Mononuclear cell (primary cell): ENCODE results near the gene HDAC2. TPM values are rescaled to one million over a fixed set of nuclear protein-coding genes. Genes with fewer than 3 reads are reported as not detected.

Source experiments
- H3K27me3 ChIP-seq: 2 replicates; pipeline ENCODE4 v1.6.0; 2011; ENCODE audit warnings: low read length, control low read depth; ENCODE audit not compliant: insufficient read depth
- H3K4me1 ChIP-seq: 2 replicates; pipeline ENCODE4 v1.5.1; 2011; ENCODE audit warnings: mild to moderate bottlenecking, low read length, control low read depth; ENCODE audit not compliant: insufficient read depth
- H3K4me3 ChIP-seq: 2 replicates; pipeline ENCODE4 v1.5.1; 2011; ENCODE audit warnings: mild to moderate bottlenecking, low read length, moderate library complexity
- H3K9me3 ChIP-seq: 2 replicates; pipeline ENCODE4 v1.5.1; 2011; ENCODE audit warnings: low read depth, mild to moderate bottlenecking, control low read depth, low read length
- total RNA-seq: library from RNA; depleted of rRNA; stranded (reverse); fragments of >200 nt; gene quantifications from one replicate; pipeline ENCODE4 v1.2.3, GENCODE V29; 2012

The HDAC2 gene
- total RNA-seq, 1 donor = 33.6 TPM

- Histone ChIP-seq H3K9me3 (no peaks in the 10 kb centered on the region), H3K4me1 (no peaks in the 10 kb centered on the region), H3K27me3 (no peaks in the 10 kb centered on the region), H3K4me3 (no peak overlapping the region)
Observed at GRCh38 chr6:113908801-113909200, 62.1 kb downstream of the HDAC2 start.

DNA sequence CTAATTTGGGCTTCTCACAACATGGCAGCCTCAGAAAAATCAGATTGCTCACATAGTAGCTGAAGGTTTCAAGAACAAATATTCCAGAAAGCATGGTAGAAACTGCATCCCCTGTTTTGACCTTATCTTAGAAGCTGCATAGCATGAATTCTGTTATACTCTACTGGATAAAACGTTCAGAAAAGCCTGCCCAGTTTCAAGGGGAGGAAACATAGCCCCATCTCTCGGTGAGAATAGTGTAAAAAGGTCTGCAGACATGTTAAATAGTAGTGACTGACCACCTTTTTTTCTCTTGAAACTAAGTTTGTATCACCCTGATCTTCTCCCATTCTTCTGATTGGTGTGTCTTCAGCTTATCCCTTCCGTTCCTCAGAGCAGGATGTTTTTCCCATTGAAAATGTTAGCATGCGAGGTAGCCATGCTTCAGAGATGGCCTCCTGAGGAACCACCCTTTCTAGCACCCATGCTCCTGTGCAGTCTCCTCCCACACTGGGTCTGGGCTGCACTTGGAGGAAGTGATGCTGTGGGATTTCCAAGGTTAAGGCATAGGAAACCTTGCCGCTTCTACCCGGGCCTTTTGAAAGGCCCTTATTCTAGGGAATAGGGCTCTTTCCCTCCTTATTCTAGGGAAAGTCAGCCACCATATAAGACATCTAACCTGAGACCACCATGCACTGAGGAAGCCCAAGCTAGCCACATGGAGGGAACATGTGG is 63.7 kb downstream of the HDAC2 start:
- Histone ChIP-seq H3K9me3 (no peaks in the 10 kb centered on the region), H3K4me3 (no peak overlapping the region), H3K4me1 (no peaks in the 10 kb centered on the region)

DNA sequence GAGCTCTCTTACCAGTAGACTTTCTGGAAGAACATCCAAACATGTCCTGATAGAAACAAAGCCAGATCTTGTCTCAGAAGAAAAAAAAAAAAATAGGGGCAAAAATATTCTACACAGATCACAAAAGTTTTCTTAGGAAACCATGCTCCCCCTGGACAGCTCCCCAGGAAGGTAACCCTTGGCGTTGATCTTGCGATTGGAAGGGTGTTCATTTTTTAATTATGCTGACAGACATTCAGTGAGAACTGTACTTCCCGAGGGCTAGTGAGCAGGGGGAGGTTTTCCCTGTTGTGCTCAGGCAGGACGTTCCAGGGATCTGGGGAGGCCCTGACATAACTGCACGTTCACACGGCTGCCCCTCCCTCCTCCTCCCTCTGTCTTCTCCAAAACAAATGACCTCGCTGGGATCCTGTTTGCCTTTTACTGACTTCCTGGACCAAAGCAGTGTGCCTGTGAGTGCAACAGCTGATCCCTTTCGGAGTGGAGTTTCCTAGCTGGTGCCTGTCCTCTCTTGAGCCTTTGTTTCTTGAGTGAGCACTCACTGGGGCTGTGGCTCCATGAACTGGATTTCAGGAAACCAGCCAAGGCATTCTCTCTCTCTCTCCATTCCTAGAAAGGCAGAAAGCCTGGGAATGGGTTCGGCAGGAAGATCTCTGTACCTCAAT is 67.2 kb downstream of the HDAC2 start:
- Histone ChIP-seq H3K4me3 (no peak overlapping the region), H3K9me3 (no peaks in the 10 kb centered on the region), H3K27me3 (no peaks in the 10 kb centered on the region), H3K4me1 (no peaks in the 10 kb centered on the region)

More for the DNA sequence above, 63.7 kb downstream of the HDAC2 start:
- H3K27me3 ChIP-seq = no peaks in the 10 kb centered on the region

DNA sequence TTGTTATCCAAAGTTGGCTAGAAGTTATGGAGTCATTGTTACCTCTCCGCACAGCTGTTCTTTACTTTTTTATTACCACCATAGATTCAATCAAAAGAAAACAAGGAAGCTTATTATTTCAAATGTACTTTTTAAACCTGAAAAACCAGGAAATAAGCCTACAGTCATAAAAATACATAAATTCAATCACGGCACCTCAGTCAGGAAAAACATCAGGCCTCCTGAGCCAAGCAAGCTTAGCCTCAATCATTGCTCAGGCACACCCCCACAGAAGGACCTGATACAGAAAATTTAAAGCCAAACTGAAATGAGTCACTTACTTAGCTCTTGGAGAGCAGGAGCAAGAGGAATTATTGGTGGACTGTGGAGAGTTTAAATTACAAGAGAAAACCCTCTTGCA is 69.5 kb downstream of the HDAC2 start:
- Histone ChIP-seq H3K27me3 (no peaks in the 10 kb centered on the region), H3K4me3 (no peak overlapping the region), H3K9me3 (no peaks in the 10 kb centered on the region), H3K4me1 (no peaks in the 10 kb centered on the region)

GRCh38 chr6:113894712-113895674 is 76.0 kb downstream of the HDAC2 start:
- no peaks in the 10 kb centered on the region for H3K9me3 ChIP-seq
- H3K4me3 ChIP-seq = no peak overlapping the region
- no peaks in the 10 kb centered on the region for H3K4me1 ChIP-seq
- H3K27me3 ChIP-seq = no peaks in the 10 kb centered on the region

DNA sequence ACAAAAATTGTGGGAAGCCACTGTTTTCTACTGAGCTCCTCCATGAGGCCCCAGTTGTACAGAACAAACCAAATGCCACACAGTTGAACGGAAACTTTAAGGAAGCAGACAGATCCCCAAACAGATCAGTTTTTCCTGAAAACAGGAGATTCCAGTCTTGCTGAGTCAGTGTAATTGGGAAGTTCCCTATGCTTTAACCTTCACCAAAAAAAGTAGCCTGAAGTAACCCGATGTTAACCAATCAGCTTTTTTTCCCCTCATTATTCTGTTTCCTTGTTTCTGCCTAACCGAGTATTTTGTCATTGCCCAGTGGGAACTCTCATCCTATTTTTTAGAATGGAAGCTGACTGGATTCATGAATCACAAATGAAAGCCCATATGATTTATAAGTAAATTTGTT is 77.1 kb downstream of the HDAC2 start:
- H3K27me3 ChIP-seq = no peaks in the 10 kb centered on the region
- H3K4me1 ChIP-seq = no peaks in the 10 kb centered on the region
- H3K9me3 ChIP-seq = no peaks in the 10 kb centered on the region
- H3K4me3 ChIP-seq = no peak overlapping the region

DNA sequence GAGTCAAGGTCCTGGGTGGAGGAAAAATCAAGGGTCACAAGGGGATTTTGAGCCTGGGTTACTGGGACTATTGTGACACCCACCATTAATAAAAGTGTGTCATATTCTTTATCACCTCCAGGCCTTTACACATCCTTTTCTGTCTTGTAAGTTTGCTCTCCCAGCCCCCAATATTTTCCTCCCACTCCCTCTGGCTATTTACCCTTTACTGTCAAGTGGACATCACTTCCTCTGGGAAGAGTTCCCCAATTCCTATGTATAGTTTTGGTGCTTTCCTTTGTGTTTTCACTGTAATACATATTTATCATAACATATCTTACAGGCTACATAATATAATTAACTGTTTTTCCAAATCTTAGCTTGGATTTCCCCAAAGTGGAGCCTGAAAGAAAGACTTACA is 77.5 kb downstream of the HDAC2 start:
- no peaks in the 10 kb centered on the region for H3K4me1 ChIP-seq
- no peak overlapping the region for H3K4me3 ChIP-seq
- no peaks in the 10 kb centered on the region for H3K9me3 ChIP-seq
- no peaks in the 10 kb centered on the region for H3K27me3 ChIP-seq

DNA sequence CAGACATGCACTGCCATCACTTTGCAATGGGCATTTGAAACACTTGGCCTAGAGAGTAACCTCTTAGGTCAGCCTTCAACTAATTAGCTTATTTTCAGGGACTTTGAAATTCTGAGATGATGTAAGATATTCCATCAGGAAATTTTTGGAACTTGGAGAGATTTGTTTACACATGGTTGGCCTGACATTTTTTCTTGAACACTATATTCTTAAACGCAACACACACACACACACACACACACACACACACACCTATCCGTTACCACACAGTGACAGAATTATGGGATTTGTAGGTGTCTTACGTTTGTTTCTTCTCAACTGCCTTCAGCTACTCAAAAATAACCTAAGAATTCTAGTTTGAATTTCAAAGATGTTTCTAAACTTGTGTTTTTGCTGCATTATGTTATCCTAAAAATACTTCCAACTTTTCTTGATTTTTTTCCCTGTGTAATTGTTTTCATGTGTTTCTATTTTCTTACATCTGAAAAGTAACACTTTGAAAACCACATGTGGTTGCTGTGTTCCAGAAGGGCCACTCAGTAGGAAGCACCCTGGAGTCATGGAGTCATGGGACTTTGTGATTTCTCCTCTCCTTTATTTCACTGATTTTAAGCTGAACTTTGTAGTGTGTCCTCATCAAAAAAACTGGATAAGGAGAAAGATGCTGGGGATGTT is 81.9 kb downstream of the HDAC2 start:
- Histone ChIP-seq H3K9me3 (no peaks in the 10 kb centered on the region), H3K4me1 (no peaks in the 10 kb centered on the region), H3K27me3 (no peaks in the 10 kb centered on the region), H3K4me3 (no peak overlapping the region)

DNA sequence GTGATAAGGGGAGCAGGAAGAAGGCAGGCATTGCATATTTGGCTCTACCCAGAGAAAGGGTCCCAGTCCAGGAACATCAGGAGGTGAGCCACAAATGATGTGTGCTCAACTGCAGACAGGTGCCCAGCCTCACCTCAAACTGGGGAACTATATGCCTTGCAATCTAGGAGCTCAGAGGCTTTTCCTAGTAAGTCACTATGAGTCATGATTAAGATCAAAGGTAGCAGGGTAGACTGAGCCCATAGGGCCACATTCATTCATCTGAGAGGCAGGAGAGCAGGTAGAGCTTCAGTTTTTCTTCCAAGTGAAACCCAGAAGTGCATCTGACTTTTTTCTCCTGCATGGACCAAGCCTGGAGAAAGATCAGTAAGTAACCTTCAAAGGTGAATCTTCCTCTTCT is 82.5 kb downstream of the HDAC2 start:
- Histone ChIP-seq H3K4me3 (no peak overlapping the region), H3K4me1 (no peaks in the 10 kb centered on the region), H3K9me3 (no peaks in the 10 kb centered on the region), H3K27me3 (no peaks in the 10 kb centered on the region)

- no peaks in the 10 kb centered on the region for H3K9me3 ChIP-seq
- no peaks in the 10 kb centered on the region for H3K4me1 ChIP-seq
- no peak overlapping the region for H3K4me3 ChIP-seq
- H3K27me3 ChIP-seq = no peaks in the 10 kb centered on the region
Observed at GRCh38 chr6:113886512-113886911, 84.4 kb downstream of the HDAC2 start.

DNA sequence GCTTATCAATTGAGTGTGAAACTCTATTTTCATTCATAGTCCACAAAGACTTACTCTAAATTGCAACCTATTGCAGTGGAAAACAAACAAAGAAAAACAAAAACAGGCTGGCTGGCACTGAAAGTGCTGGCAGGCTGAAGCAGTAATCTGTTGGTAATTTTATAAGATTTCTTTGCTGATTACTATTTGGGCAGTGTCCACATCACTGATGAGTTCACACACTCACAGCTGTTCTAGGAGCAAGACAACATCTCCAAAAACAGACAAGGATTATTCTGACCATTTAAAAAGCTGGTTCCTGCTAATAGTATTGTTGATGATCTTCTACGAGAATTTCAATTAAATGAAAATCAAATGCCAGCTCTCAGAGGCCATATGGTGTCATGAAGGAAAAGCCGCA is 86.9 kb downstream of the HDAC2 start:
- H3K27me3 ChIP-seq = no peaks in the 10 kb centered on the region
- H3K4me3 ChIP-seq = no peak overlapping the region
- H3K4me1 ChIP-seq = no peaks in the 10 kb centered on the region
- no peaks in the 10 kb centered on the region for H3K9me3 ChIP-seq

Other genes starting within 250 kb of the HDAC2 start
- gene MARCKS, start 113.8 kb downstream of the HDAC2 start, total RNA-seq = 48.4 TPM